ENCODE data around the gene LORICRIN.

Gene LORICRIN

GRCh38 chr1:153246825-153247224 lies 12.7 kb upstream of the LORICRIN start:
- TF ChIP-seq CTCF (IDR thresholded peaks at IDR 0.05; ENCODE audit: low read depth, low read length, missing control alignments): no peak
- DNase-seq (ENCODE audit: low read depth): no peak

GRCh38 chr1:153248176-153248879 lies 11.2 kb upstream of the LORICRIN start:
- DNase-seq (ENCODE audit: low read depth): no peak
- H3K4me3 ChIP-seq (ENCODE audit: low read depth, low read length): no peak overlapping the region
- TF ChIP-seq CTCF (IDR thresholded peaks at IDR 0.05; ENCODE audit: low read depth, low read length, missing control alignments): no peak

More at GRCh38 chr1:153246825-153247224, 12.7 kb upstream of the LORICRIN start:
- no peak overlapping the region for H3K4me3 ChIP-seq (ENCODE audit: low read depth, low read length)

- no peak for TF ChIP-seq CTCF (IDR thresholded peaks at IDR 0.05; ENCODE audit: low read depth, low read length, missing control alignments)
- no peak for DNase-seq (ENCODE audit: low read depth)
- no peak overlapping the region for H3K4me3 ChIP-seq (ENCODE audit: low read depth, low read length)
These were observed 9.3 kb upstream of the LORICRIN start for GRCh38 chr1:153250166-153250565.

- no peak for TF ChIP-seq CTCF (IDR thresholded peaks at IDR 0.05; ENCODE audit: low read depth, low read length, missing control alignments)
- DNase-seq (ENCODE audit: low read depth): no peak
- no peak overlapping the region for H3K4me3 ChIP-seq (ENCODE audit: low read depth, low read length)
These were observed 8.4 kb upstream of the LORICRIN start for GRCh38 chr1:153251087-153251486.

GRCh38 chr1:153251562-153251961 lies 7.9 kb upstream of the LORICRIN start:
- TF ChIP-seq CTCF (IDR thresholded peaks at IDR 0.05; ENCODE audit: low read depth, low read length, missing control alignments): no peak
- DNase-seq (ENCODE audit: low read depth): no peak

GRCh38 chr1:153251988-153252387 lies 7.5 kb upstream of the LORICRIN start:
- no peak for DNase-seq (ENCODE audit: low read depth)
- no peak overlapping the region for H3K4me3 ChIP-seq (ENCODE audit: low read depth, low read length)
- TF ChIP-seq CTCF (IDR thresholded peaks at IDR 0.05; ENCODE audit: low read depth, low read length, missing control alignments): no peak

More at GRCh38 chr1:153251562-153251961, 7.9 kb upstream of the LORICRIN start:
- no peak overlapping the region for H3K4me3 ChIP-seq (ENCODE audit: low read depth, low read length)

- no peak for TF ChIP-seq CTCF (IDR thresholded peaks at IDR 0.05; ENCODE audit: low read depth, low read length, missing control alignments)
- H3K4me3 ChIP-seq (ENCODE audit: low read depth, low read length): no peak overlapping the region
- no peak for DNase-seq (ENCODE audit: low read depth)
These were observed 6.4 kb upstream of the LORICRIN start for GRCh38 chr1:153253076-153253475.
